ENCODE results near the gene BRCA1.

GRCh38 chr17:43114151-43114552 lies 11.0 kb downstream of the BRCA1 start:
- TF ChIP-seq CTCF (IDR thresholded peaks at IDR 0.05) (no peak), POLR2AphosphoS5 (IDR thresholded peaks at IDR 0.05) (no peak), POLR2A (IDR thresholded peaks at IDR 0.05) (no peak), EP300 (IDR thresholded peaks at IDR 0.05) (no peak)

All from suprapubic skin (tissue), 4 donors.